ENCODE results near the gene TMEM156. TPM values are rescaled to one million over a fixed set of nuclear protein-coding genes. Genes with fewer than 3 reads are reported as not detected.
"Not testable (repeated sequence)": the region's sequence is repeated elsewhere in the genome, so short reads cannot be mapped to it uniquely, and the experiment has no call there.

TMEM156 gene
- total RNA-seq, 2 donors from 2014 or later, result 25.6 to 30.2 TPM

GRCh38 chr4:39037491-39037825, 5.2 kb upstream of the TMEM156 start:
- no peaks in the 10 kb centered on the region for H3K27me3 Mint-ChIP-seq
- DNase-seq (no peak), ATAC-seq (no peak)
- H3K9me3 ChIP-seq (ENCODE audit: control insufficient read depth, low read length, poor library complexity, severe bottlenecking), result no peaks in the 10 kb centered on the region
- H3K4me1 Mint-ChIP-seq, result peaks cover 23% of the 10 kb centered on the region
- peak overlapping the region; percentile 72 for H3K27ac Mint-ChIP-seq
- no peak overlapping the region for H3K4me3 Mint-ChIP-seq
- H3K36me3 Mint-ChIP-seq (ENCODE audit: low read depth), result no peaks in the 10 kb centered on the region

- no peak for DNase-seq
- Mint-ChIP-seq H3K27me3 (no peaks in the 10 kb centered on the region), H3K27ac (peak overlapping the region; percentile 72), H3K4me3 (no peak overlapping the region), H3K4me1 (peaks cover 23% of the 10 kb centered on the region), H3K36me3 (ENCODE audit: low read depth) (no peaks in the 10 kb centered on the region)
- no peak for ATAC-seq
- no peaks in the 10 kb centered on the region for H3K9me3 ChIP-seq (ENCODE audit: control insufficient read depth, low read length, poor library complexity, severe bottlenecking)
These were observed 4.0 kb upstream of the TMEM156 start for GRCh38 chr4:39036172-39036571.

- ATAC-seq; DNase-seq; H3K36me3 Mint-ChIP-seq (ENCODE audit: low read depth); H3K27me3 Mint-ChIP-seq; H3K9me3 ChIP-seq (ENCODE audit: control insufficient read depth, low read length, poor library complexity, severe bottlenecking): not testable (repeated sequence)
- Mint-ChIP-seq H3K4me3 (peak overlapping the region; percentile 90), H3K4me1 (peaks cover 26% of the 10 kb centered on the region), H3K27ac (peak overlapping the region; percentile 93)
These were observed 604 bp downstream of the TMEM156 start for GRCh38 chr4:39031590-39032020.

- no peak for ATAC-seq
- Mint-ChIP-seq H3K4me1 (peaks cover 26% of the 10 kb centered on the region), H3K27me3 (no peaks in the 10 kb centered on the region)
These were observed 1.5 kb downstream of the TMEM156 start for GRCh38 chr4:39030725-39031124.

GRCh38 chr4:39029752-39030694, 2.2 kb downstream of the TMEM156 start:
- Mint-ChIP-seq H3K27me3 (no peaks in the 10 kb centered on the region), H3K36me3 (ENCODE audit: low read depth) (no peaks in the 10 kb centered on the region), H3K4me3 (peak overlapping the region; percentile 90), H3K27ac (peak overlapping the region; percentile 93), H3K4me1 (peaks cover 28% of the 10 kb centered on the region)
- H3K9me3 ChIP-seq (ENCODE audit: control insufficient read depth, low read length, poor library complexity, severe bottlenecking), result no peaks in the 10 kb centered on the region
- DNase-seq (no peak), ATAC-seq (peak; percentile 42)

More at GRCh38 chr4:39030725-39031124, 1.5 kb downstream of the TMEM156 start:
- H3K27ac Mint-ChIP-seq, result peak overlapping the region; percentile 93
- no peak for DNase-seq
- H3K9me3 ChIP-seq (ENCODE audit: control insufficient read depth, low read length, poor library complexity, severe bottlenecking), result no peaks in the 10 kb centered on the region
- H3K4me3 Mint-ChIP-seq, result peak overlapping the region; percentile 90
- H3K36me3 Mint-ChIP-seq (ENCODE audit: low read depth), result no peaks in the 10 kb centered on the region

- peaks cover 2% of the 10 kb centered on the region for H3K36me3 Mint-ChIP-seq (ENCODE audit: low read depth)
- DNase-seq (no peak), ATAC-seq (no peak)
- H3K27me3 Mint-ChIP-seq, result no peaks in the 10 kb centered on the region
- no peak overlapping the region for H3K4me3 Mint-ChIP-seq
- no peak overlapping the region for H3K27ac Mint-ChIP-seq
- H3K4me1 Mint-ChIP-seq, result peaks cover 24% of the 10 kb centered on the region
- no peaks in the 10 kb centered on the region for H3K9me3 ChIP-seq (ENCODE audit: control insufficient read depth, low read length, poor library complexity, severe bottlenecking)
These were observed 6.1 kb downstream of the TMEM156 start for GRCh38 chr4:39026096-39026495.

GRCh38 chr4:39025552-39026085, 6.6 kb downstream of the TMEM156 start:
- Mint-ChIP-seq H3K27me3 (no peaks in the 10 kb centered on the region), H3K36me3 (ENCODE audit: low read depth) (peaks cover 2% of the 10 kb centered on the region), H3K27ac (peak overlapping the region; percentile 72), H3K4me3 (no peak overlapping the region), H3K4me1 (peaks cover 24% of the 10 kb centered on the region)
- H3K9me3 ChIP-seq (ENCODE audit: control insufficient read depth, low read length, poor library complexity, severe bottlenecking), result no peaks in the 10 kb centered on the region
- ATAC-seq (no peak), DNase-seq (no peak)

- Mint-ChIP-seq H3K36me3 (ENCODE audit: low read depth) (peaks cover 4% of the 10 kb centered on the region), H3K27ac (no peak overlapping the region), H3K27me3 (no peaks in the 10 kb centered on the region), H3K4me1 (peaks cover 22% of the 10 kb centered on the region), H3K4me3 (no peak overlapping the region)
- H3K9me3 ChIP-seq (ENCODE audit: control insufficient read depth, low read length, poor library complexity, severe bottlenecking), result no peaks in the 10 kb centered on the region
- ATAC-seq (no peak), DNase-seq (no peak)
These were observed 7.8 kb downstream of the TMEM156 start for GRCh38 chr4:39024311-39024865.

GRCh38 chr4:39023059-39023458, 9.2 kb downstream of the TMEM156 start:
- ATAC-seq (no peak), DNase-seq (no peak)
- Mint-ChIP-seq H3K27me3 (no peaks in the 10 kb centered on the region), H3K4me1 (peaks cover 24% of the 10 kb centered on the region), H3K27ac (no peak overlapping the region), H3K4me3 (no peak overlapping the region), H3K36me3 (ENCODE audit: low read depth) (peaks cover 4% of the 10 kb centered on the region)
- no peaks in the 10 kb centered on the region for H3K9me3 ChIP-seq (ENCODE audit: control insufficient read depth, low read length, poor library complexity, severe bottlenecking)

- H3K27me3 Mint-ChIP-seq, result no peaks in the 10 kb centered on the region
- peaks cover 22% of the 10 kb centered on the region for H3K4me1 Mint-ChIP-seq
- H3K36me3 Mint-ChIP-seq (ENCODE audit: low read depth), result peaks cover 4% of the 10 kb centered on the region
- H3K27ac Mint-ChIP-seq, result peak overlapping the region; percentile 43
- ATAC-seq, result no peak
- H3K9me3 ChIP-seq (ENCODE audit: control insufficient read depth, low read length, poor library complexity, severe bottlenecking), result no peaks in the 10 kb centered on the region
- H3K4me3 Mint-ChIP-seq, result no peak overlapping the region
- no peak for DNase-seq
These were observed 10.0 kb downstream of the TMEM156 start for GRCh38 chr4:39022241-39022640.

- H3K9me3 ChIP-seq (ENCODE audit: control insufficient read depth, low read length, poor library complexity, severe bottlenecking), result no peaks in the 10 kb centered on the region
- Mint-ChIP-seq H3K4me3 (no peak overlapping the region), H3K27ac (peak overlapping the region; percentile 43), H3K27me3 (no peaks in the 10 kb centered on the region), H3K36me3 (ENCODE audit: low read depth) (peaks cover 4% of the 10 kb centered on the region), H3K4me1 (peaks cover 21% of the 10 kb centered on the region)
- DNase-seq (no peak), ATAC-seq (no peak)
These were observed 10.6 kb downstream of the TMEM156 start for GRCh38 chr4:39021631-39022030.

- no peak overlapping the region for H3K4me3 Mint-ChIP-seq
- ATAC-seq (no peak), DNase-seq (no peak)
- H3K27me3 Mint-ChIP-seq, result no peaks in the 10 kb centered on the region
- peak overlapping the region; percentile 14 for H3K27ac Mint-ChIP-seq
- H3K36me3 Mint-ChIP-seq (ENCODE audit: low read depth), result peaks cover 6% of the 10 kb centered on the region
- H3K4me1 Mint-ChIP-seq, result peaks cover 19% of the 10 kb centered on the region
- H3K9me3 ChIP-seq (ENCODE audit: control insufficient read depth, low read length, poor library complexity, severe bottlenecking), result no peaks in the 10 kb centered on the region
These were observed 12.1 kb downstream of the TMEM156 start for GRCh38 chr4:39020130-39020529.

- Mint-ChIP-seq H3K4me1 (peaks cover 22% of the 10 kb centered on the region), H3K4me3 (no peak overlapping the region), H3K36me3 (ENCODE audit: low read depth) (peaks cover 9% of the 10 kb centered on the region), H3K27ac (no peak overlapping the region), H3K27me3 (no peaks in the 10 kb centered on the region)
- DNase-seq, result no peak
- ATAC-seq, result no peak
- no peaks in the 10 kb centered on the region for H3K9me3 ChIP-seq (ENCODE audit: control insufficient read depth, low read length, poor library complexity, severe bottlenecking)
These were observed 18.2 kb downstream of the TMEM156 start for GRCh38 chr4:39014028-39014427.

Data from T-helper 17 cell (primary cell).